OCI-LY1 (cell line): Measurements from ENCODE around the gene TGFBR2.

Experiments used
- EZH2 ChIP-seq: fragments of 200-600 bp; sonication (generic), shearing (Covaris generic); IDR thresholded peaks from 2 replicates; pipeline ENCODE4 v1.8.0; 2017; ENCODE audit warnings: borderline replicate concordance, mixed run types, mild to moderate bottlenecking, antibody characterized with exemption, low read length, moderate library complexity, mixed read lengths
- TF ChIP-seq, protein P1 (sequence below): fragments of 200-600 bp; sonication (generic), shearing (Covaris generic); IDR thresholded peaks from 2 replicates; pipeline ENCODE4 v1.5.1; 2017; ENCODE audit warnings: mild to moderate bottlenecking, antibody characterized with exemption, low read length, moderate library complexity, mixed read lengths

GRCh38 chr3:30679045-30679444 lies 72.6 kb downstream of the TGFBR2 start:
- TF ChIP-seq, protein P1, sequence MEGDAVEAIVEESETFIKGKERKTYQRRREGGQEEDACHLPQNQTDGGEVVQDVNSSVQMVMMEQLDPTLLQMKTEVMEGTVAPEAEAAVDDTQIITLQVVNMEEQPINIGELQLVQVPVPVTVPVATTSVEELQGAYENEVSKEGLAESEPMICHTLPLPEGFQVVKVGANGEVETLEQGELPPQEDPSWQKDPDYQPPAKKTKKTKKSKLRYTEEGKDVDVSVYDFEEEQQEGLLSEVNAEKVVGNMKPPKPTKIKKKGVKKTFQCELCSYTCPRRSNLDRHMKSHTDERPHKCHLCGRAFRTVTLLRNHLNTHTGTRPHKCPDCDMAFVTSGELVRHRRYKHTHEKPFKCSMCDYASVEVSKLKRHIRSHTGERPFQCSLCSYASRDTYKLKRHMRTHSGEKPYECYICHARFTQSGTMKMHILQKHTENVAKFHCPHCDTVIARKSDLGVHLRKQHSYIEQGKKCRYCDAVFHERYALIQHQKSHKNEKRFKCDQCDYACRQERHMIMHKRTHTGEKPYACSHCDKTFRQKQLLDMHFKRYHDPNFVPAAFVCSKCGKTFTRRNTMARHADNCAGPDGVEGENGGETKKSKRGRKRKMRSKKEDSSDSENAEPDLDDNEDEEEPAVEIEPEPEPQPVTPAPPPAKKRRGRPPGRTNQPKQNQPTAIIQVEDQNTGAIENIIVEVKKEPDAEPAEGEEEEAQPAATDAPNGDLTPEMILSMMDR, result no peak
- no peak for TF ChIP-seq EZH2
